Natural killer cell (primary cell): Measurements from ENCODE around the gene TLCD2. TPM values are rescaled to one million over a fixed set of nuclear protein-coding genes. Genes with fewer than 3 reads are reported as not detected.

Experiments
- ATAC-seq, 3 donors: fragments of 150-1000 bp in 2 of 3; fragments of 200-7000 bp in 1 of 3; cut with Tn5 transposase; 1 replicate in 1 of 3; 2 replicates in 2 of 3; pipeline ENCODE4 v1.10.0; 2021; ENCODE audit warnings: mild to moderate bottlenecking in 2 of 3, moderate library complexity in 2 of 3
- DNase-seq, 2 donors: peaks; one replicate each; pipeline versions ENCODE4 v3.0.0 to v3.0.0-alpha.2; 2013 to 2021; ENCODE audit warnings: mixed read lengths in 1 of 2
- H3K27ac ChIP-seq: one replicate; pipeline ENCODE4 v1.5.1; 2013; ENCODE audit warnings: mild to moderate bottlenecking, low read length
- H3K27me3 ChIP-seq: one replicate; pipeline ENCODE4 v1.6.1; 2013; ENCODE audit warnings: low read length; ENCODE audit not compliant: control insufficient read depth, insufficient read depth
- H3K36me3 ChIP-seq: one replicate; pipeline ENCODE4 v1.6.1; 2013; ENCODE audit warnings: low read length; ENCODE audit not compliant: control insufficient read depth, insufficient read depth
- H3K4me1 ChIP-seq: one replicate; pipeline ENCODE4 v1.6.1; 2013; ENCODE audit warnings: low read length; ENCODE audit not compliant: control insufficient read depth, insufficient read depth
- H3K4me3 ChIP-seq: one replicate; pipeline ENCODE4 v1.5.1; 2013; ENCODE audit warnings: low read length
- H3K9me3 ChIP-seq: one replicate; pipeline ENCODE4 v1.6.1; 2013; ENCODE audit warnings: low read length; ENCODE audit not compliant: control insufficient read depth, insufficient read depth
- H3K27ac Mint-ChIP-seq, 2 donors: one replicate each; pipeline ENCODE4 v1.8.0; 2022; ENCODE audit warnings: mild to moderate bottlenecking in 2 of 2, mixed read lengths in 2 of 2, moderate library complexity in 1 of 2
- H3K27me3 Mint-ChIP-seq, 2 donors: one replicate each; pipeline ENCODE4 v1.8.0; 2022; ENCODE audit warnings: low read depth in 2 of 2, mixed read lengths in 2 of 2
- H3K36me3 Mint-ChIP-seq: one replicate; pipeline ENCODE4 v1.8.0; 2022; ENCODE audit warnings: mixed read lengths
- H3K4me1 Mint-ChIP-seq, 2 donors: one replicate each; pipeline ENCODE4 v1.8.0; 2022; ENCODE audit warnings: mixed read lengths in 2 of 2
- H3K4me3 Mint-ChIP-seq: one replicate; pipeline ENCODE4 v1.8.0; 2022; ENCODE audit warnings: mild to moderate bottlenecking, moderate library complexity, mixed read lengths
- H3K9me3 Mint-ChIP-seq, 2 donors: one replicate each; pipeline ENCODE4 v1.8.0; 2022; ENCODE audit warnings: mixed read lengths in 2 of 2
- WGBS: methylation state at CpG from one replicate; pipeline ENCODE4 v1.1.7; 2013; ENCODE audit warnings: missing lambda C conversion rate; ENCODE audit not compliant: insufficient coverage; 5-methylcytosine and 5-hydroxymethylcytosine counted together
- intact Hi-C: fragments of 100-400 bp; cut with micrococcal nuclease; formaldehyde crosslinking; loops from one replicate; pipeline ENCODE4 v1.14.2; 2022
- total RNA-seq, 4 donors: library from RNA; stranded (reverse); fragments of 120-200 nt in 1 of 4; gene quantifications; one replicate each; pipeline versions ENCODE4 v1.2.3 to v1.2.4, GENCODE V29; 2013 to 2022
- TF ChIP-seq, protein P1 (sequence below): fragments of 200-600 bp; IDR thresholded peaks from one replicate; pipeline ENCODE4 v1.8.0; 2022; ENCODE audit warnings: antibody characterized with exemption

The TLCD2 gene
- total RNA-seq, 3 donors from 2014 or later (not counting 1 experiment from before 2014, with no cell fraction given), result 0.18 to 0.28 (median 0.28) TPM

DNA sequence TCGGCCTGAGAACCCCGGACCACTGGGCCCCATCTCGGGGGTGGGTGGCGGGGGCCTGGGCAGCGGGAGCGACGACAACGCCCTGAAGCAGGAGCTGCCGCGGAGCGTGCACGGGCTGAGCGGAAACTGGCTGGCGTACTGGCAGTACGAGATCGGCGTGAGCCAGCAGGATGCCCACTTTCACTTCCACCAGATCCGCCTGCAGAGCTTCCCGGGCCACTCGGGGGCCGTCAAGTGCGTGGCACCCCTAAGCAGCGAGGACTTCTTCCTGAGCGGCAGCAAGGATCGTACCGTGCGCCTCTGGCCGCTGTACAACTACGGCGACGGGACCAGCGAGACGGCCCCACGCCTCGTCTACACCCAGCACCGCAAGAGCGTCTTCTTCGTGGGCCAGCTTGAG is 23.6 kb upstream of the TLCD2 start:
- no peak overlapping the region for H3K4me3 ChIP-seq
- H3K27me3 Mint-ChIP-seq, result no peaks in the 10 kb centered on the region
- no peak overlapping the region for H3K4me3 Mint-ChIP-seq
- no peaks in the 10 kb centered on the region for H3K9me3 Mint-ChIP-seq
- 95% methylated on average over 38 of the region's 38 CpGs for WGBS
- no peaks in the 10 kb centered on the region for H3K9me3 ChIP-seq
- H3K36me3 ChIP-seq, result peaks cover 34% of the 10 kb centered on the region
- no peaks in the 10 kb centered on the region for H3K27me3 ChIP-seq
- H3K27ac ChIP-seq, result no peak overlapping the region
- intact Hi-C loops, result no loop called here
- no peaks in the 10 kb centered on the region for H3K36me3 Mint-ChIP-seq
- no peak overlapping the region for H3K27ac Mint-ChIP-seq
- peaks cover 8 to 23% of the 10 kb centered on the region in 2 donors for H3K4me1 Mint-ChIP-seq
- no peaks in the 10 kb centered on the region for H3K4me1 ChIP-seq
- DNase-seq (no peak), ATAC-seq (no peak)
- TF ChIP-seq, protein P1, sequence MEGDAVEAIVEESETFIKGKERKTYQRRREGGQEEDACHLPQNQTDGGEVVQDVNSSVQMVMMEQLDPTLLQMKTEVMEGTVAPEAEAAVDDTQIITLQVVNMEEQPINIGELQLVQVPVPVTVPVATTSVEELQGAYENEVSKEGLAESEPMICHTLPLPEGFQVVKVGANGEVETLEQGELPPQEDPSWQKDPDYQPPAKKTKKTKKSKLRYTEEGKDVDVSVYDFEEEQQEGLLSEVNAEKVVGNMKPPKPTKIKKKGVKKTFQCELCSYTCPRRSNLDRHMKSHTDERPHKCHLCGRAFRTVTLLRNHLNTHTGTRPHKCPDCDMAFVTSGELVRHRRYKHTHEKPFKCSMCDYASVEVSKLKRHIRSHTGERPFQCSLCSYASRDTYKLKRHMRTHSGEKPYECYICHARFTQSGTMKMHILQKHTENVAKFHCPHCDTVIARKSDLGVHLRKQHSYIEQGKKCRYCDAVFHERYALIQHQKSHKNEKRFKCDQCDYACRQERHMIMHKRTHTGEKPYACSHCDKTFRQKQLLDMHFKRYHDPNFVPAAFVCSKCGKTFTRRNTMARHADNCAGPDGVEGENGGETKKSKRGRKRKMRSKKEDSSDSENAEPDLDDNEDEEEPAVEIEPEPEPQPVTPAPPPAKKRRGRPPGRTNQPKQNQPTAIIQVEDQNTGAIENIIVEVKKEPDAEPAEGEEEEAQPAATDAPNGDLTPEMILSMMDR, result no peak

DNA sequence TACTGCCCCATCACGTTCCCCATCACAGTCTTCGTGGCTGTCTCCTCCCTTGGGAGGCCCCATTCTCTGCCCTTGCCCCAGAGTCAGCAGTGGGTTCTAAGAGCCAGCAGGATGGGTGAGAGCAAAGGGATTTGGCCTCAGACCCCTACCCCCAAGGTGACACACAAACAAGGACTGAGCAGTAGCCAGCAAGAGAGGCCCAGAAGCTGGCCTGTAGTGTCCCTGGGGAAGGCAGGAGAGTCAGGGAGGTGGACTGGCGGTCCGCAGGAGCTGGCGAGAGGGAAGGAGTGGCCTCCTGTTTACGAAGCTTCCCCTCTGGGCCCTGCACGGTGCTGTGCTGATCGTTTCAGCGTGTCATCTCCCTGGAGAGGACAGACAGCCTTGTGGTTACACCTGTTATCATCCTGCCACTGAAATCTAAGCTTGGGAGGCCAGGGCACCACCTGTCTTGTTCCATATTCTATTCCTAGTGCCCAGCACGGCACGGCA is 22.7 kb upstream of the TLCD2 start:
- 70% methylated on average over 11 of the region's 11 CpGs for WGBS
- no peak overlapping the region for H3K27ac Mint-ChIP-seq
- no peaks in the 10 kb centered on the region for H3K27me3 Mint-ChIP-seq
- peaks cover 8 to 26% of the 10 kb centered on the region in 2 donors for H3K4me1 Mint-ChIP-seq
- H3K4me1 ChIP-seq, result peaks cover 6% of the 10 kb centered on the region
- intact Hi-C loops, result no loop called here
- H3K9me3 ChIP-seq, result no peaks in the 10 kb centered on the region
- H3K27me3 ChIP-seq, result no peaks in the 10 kb centered on the region
- H3K36me3 ChIP-seq, result peaks cover 40% of the 10 kb centered on the region
- no peak overlapping the region for H3K4me3 ChIP-seq
- no peak overlapping the region for H3K4me3 Mint-ChIP-seq
- H3K9me3 Mint-ChIP-seq, result no peaks in the 10 kb centered on the region
- ATAC-seq (no peak), DNase-seq (no peak)
- TF ChIP-seq, protein P1, result no peak
- H3K27ac ChIP-seq, result peak overlapping the region; percentile 9
- no peaks in the 10 kb centered on the region for H3K36me3 Mint-ChIP-seq

DNA sequence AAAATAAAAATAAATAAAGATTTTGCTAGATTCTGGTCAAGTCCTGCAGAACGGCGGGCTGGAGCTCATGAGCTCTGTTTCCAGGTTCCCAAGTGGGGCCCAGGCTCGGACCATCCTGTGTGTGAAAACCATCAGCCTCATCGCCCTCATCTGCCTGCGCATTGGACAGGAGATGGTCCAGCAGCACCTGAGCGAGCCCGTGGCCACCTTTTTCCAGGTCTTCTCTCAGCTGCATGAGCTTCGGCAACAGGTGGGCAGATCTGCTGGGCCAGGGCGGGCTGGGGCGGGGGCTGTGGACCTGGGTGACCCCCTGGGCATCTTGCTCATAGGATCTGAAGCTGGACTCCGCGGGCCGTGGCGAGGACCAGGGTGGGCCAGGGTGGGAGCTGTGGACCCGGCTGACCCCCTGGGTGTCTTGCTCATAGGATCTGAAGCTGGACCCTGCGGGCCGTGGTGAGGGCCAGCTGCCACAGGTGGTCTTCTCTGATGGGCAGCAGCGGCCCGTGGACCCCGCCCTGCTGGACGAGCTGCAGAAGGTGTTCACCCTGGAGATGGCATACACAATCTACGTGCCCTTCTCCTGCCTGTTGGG is 22.2 kb upstream of the TLCD2 start:
- peaks cover 11% of the 10 kb centered on the region for H3K4me1 ChIP-seq
- peaks cover 39% of the 10 kb centered on the region for H3K36me3 ChIP-seq
- H3K27ac ChIP-seq, result peak overlapping the region; percentile 9
- H3K27me3 ChIP-seq, result no peaks in the 10 kb centered on the region
- TF ChIP-seq, protein P1, result no peak
- H3K27ac Mint-ChIP-seq, result no peak overlapping the region
- no peak overlapping the region for H3K4me3 Mint-ChIP-seq
- H3K27me3 Mint-ChIP-seq, result no peaks in the 10 kb centered on the region
- ATAC-seq (no peak), DNase-seq (no peak)
- no peaks in the 10 kb centered on the region for H3K9me3 ChIP-seq
- no peaks in the 10 kb centered on the region for H3K36me3 Mint-ChIP-seq
- WGBS, result 94% methylated on average over 22 of the region's 22 CpGs
- no peak overlapping the region for H3K4me3 ChIP-seq
- H3K4me1 Mint-ChIP-seq, result peaks cover 8 to 24% of the 10 kb centered on the region in 2 donors
- no peaks in the 10 kb centered on the region for H3K9me3 Mint-ChIP-seq
- intact Hi-C loops, result no loop called here

DNA sequence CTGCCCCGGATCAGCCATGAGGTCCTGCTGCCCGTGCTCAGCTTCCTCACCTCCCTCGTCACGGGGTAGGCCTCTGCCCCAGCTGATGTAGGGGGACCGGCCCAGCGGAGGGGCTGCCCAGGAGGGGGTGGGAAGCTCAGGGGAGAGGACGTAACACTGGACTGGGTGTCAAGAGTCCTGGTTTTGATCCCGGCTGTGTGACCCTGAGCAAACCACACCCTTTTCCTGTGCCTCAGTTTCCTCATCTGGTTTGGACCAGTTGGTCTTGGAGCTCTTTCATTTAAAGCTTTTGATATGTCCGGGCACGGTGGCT is 21.0 kb upstream of the TLCD2 start:
- H3K9me3 Mint-ChIP-seq, result no peaks in the 10 kb centered on the region
- no peaks in the 10 kb centered on the region for H3K36me3 Mint-ChIP-seq
- Histone ChIP-seq H3K4me1 (peaks cover 23% of the 10 kb centered on the region), H3K9me3 (no peaks in the 10 kb centered on the region), H3K27ac (no peak overlapping the region), H3K27me3 (no peaks in the 10 kb centered on the region), H3K36me3 (peaks cover 39% of the 10 kb centered on the region), H3K4me3 (no peak overlapping the region)
- DNase-seq, result no peak
- peaks cover 8 to 24% of the 10 kb centered on the region in 2 donors for H3K4me1 Mint-ChIP-seq
- intact Hi-C loops, result no loop called here
- no peak overlapping the region for H3K4me3 Mint-ChIP-seq
- TF ChIP-seq, protein P1, result no peak
- no peaks in the 10 kb centered on the region for H3K27me3 Mint-ChIP-seq
- ATAC-seq, result no peak
- WGBS, result 91% methylated on average over 10 of the region's 10 CpGs
- H3K27ac Mint-ChIP-seq, result no peak overlapping the region
